ENCODE results near the gene GULP1. TPM values are rescaled to one million over a fixed set of nuclear protein-coding genes. Genes with fewer than 3 reads are reported as not detected.

The GULP1 gene
- total RNA-seq, 4 donors from 2014 or later, result 14.3 to 128 (median 95.7) TPM

DNA sequence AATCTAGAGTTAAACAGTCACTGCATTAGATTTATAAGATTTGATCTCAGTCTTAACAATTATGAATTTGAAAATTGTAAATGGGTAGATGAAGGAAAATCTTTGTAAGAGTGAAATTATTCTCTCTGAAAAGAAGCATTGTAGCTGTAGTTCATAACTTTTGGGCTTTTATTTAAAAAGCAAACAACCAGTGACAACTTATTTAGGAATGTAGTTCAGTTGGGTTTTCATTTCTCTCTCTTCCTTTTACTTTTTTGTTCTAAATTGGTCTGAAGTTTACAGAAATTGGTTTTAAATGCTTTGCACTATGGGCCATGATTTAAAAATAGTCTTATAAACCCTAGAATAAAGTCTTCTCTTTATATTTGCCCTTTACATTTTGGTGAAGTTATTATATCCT, 296.6 kb downstream of the GULP1 start:
- Histone ChIP-seq H3K4me3 (no peak overlapping the region), H3K9me3 (no peaks in the 10 kb centered on the region), H3K27ac (no peak overlapping the region), H3K4me1 (no peaks in the 10 kb centered on the region), H3K27me3 (no peaks in the 10 kb centered on the region), H3K36me3 (no peaks in the 10 kb centered on the region)
- no peak for TF ChIP-seq POLR2A (IDR thresholded peaks at IDR 0.05)
- TF ChIP-seq, protein P1, sequence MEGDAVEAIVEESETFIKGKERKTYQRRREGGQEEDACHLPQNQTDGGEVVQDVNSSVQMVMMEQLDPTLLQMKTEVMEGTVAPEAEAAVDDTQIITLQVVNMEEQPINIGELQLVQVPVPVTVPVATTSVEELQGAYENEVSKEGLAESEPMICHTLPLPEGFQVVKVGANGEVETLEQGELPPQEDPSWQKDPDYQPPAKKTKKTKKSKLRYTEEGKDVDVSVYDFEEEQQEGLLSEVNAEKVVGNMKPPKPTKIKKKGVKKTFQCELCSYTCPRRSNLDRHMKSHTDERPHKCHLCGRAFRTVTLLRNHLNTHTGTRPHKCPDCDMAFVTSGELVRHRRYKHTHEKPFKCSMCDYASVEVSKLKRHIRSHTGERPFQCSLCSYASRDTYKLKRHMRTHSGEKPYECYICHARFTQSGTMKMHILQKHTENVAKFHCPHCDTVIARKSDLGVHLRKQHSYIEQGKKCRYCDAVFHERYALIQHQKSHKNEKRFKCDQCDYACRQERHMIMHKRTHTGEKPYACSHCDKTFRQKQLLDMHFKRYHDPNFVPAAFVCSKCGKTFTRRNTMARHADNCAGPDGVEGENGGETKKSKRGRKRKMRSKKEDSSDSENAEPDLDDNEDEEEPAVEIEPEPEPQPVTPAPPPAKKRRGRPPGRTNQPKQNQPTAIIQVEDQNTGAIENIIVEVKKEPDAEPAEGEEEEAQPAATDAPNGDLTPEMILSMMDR (IDR thresholded peaks at IDR 0.05), result no peak
- intact Hi-C loops (cut with DNase I; ENCODE audit: low total_unique reads), result no loop called here
- no peak for DNase-seq

DNA sequence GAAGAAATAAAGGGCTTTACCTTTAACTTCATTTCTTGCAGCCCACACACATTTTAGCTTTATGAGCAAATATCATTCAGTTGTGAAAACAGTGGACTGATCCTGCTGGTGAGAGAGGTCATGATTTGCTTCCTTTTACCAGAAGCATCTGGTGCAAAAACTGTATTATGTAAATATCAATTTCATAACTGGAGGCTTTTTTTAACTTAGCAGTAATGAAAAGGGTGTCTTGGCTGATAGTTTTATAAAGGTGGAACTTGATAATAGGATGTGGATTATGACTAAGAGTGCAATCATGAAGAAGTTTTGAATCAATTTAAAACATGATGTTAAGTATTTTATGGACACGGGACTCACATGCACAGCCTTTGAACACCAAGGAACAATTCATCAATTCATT, 304.4 kb downstream of the GULP1 start:
- Histone ChIP-seq H3K9me3 (no peaks in the 10 kb centered on the region), H3K36me3 (no peaks in the 10 kb centered on the region), H3K4me3 (no peak overlapping the region), H3K27me3 (no peaks in the 10 kb centered on the region), H3K4me1 (peaks cover 3 to 6% of the 10 kb centered on the region in 2 donors), H3K27ac (no peak overlapping the region)
- TF ChIP-seq, protein P1 (IDR thresholded peaks at IDR 0.05), result no peak
- TF ChIP-seq POLR2A (IDR thresholded peaks at IDR 0.05), result no peak
- no peak for DNase-seq
- intact Hi-C loops (cut with DNase I; ENCODE audit: low total_unique reads), result no loop called here

DNA sequence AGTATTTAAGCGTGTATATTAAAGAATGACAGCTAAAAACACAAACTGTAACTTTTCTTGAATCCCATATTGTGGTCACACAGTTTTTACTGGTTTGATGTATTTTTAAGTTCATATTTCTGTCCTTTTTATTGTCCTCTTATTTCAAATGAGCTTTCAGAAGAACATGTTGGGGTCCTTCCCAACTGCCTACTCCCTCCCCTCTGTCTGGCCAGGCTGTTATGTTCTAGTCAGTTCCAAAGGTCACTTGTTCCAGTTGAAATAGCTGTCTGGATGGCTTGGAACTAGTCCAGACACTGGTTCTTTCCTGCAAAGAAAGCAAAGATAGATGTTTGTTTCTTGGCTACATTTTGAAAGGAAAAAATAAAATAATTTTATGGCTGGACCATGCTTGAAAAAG, 306.9 kb downstream of the GULP1 start:
- intact Hi-C loops (cut with DNase I; ENCODE audit: low total_unique reads), result no loop called here
- H3K27ac ChIP-seq, result peak overlapping the region; percentile 69 to 73
- no peaks in the 10 kb centered on the region for H3K36me3 ChIP-seq
- DNase-seq, result peak; percentile 31 to 51
- H3K4me1 ChIP-seq, result peaks cover 3 to 6% of the 10 kb centered on the region in 2 donors
- H3K4me3 ChIP-seq, result no peak overlapping the region
- no peaks in the 10 kb centered on the region for H3K9me3 ChIP-seq
- H3K27me3 ChIP-seq, result no peaks in the 10 kb centered on the region
- TF ChIP-seq, protein P1 (IDR thresholded peaks at IDR 0.05), result no peak
- TF ChIP-seq POLR2A (IDR thresholded peaks at IDR 0.05), result no peak

DNA sequence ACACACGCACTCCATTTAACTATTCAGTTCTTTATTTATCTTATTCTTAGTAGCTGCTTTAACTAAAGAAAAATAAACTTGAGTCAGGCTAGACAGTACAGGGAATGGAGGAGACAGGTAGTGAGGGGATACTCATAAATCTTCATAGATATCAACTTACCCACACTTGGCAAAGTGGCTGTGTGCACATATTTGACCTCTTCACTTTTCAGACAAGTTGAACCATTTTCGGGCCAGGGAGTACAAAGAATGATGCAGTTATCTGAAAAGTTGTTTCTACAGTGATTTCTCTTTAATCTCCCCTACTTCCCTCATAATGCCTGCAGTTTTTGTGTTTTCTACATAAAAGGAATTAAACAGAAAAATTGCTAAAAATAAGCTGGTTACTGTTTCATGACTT, 307.5 kb downstream of the GULP1 start:
- Histone ChIP-seq H3K27me3 (no peaks in the 10 kb centered on the region), H3K9me3 (no peaks in the 10 kb centered on the region), H3K4me1 (peaks cover 3 to 6% of the 10 kb centered on the region in 2 donors), H3K27ac (peak overlapping the region; percentile 69 to 73), H3K4me3 (no peak overlapping the region), H3K36me3 (no peaks in the 10 kb centered on the region)
- TF ChIP-seq POLR2A (IDR thresholded peaks at IDR 0.05), result no peak
- TF ChIP-seq, protein P1 (IDR thresholded peaks at IDR 0.05), result no peak
- no peak for DNase-seq
- intact Hi-C loops (cut with DNase I; ENCODE audit: low total_unique reads), result no loop called here

DNA sequence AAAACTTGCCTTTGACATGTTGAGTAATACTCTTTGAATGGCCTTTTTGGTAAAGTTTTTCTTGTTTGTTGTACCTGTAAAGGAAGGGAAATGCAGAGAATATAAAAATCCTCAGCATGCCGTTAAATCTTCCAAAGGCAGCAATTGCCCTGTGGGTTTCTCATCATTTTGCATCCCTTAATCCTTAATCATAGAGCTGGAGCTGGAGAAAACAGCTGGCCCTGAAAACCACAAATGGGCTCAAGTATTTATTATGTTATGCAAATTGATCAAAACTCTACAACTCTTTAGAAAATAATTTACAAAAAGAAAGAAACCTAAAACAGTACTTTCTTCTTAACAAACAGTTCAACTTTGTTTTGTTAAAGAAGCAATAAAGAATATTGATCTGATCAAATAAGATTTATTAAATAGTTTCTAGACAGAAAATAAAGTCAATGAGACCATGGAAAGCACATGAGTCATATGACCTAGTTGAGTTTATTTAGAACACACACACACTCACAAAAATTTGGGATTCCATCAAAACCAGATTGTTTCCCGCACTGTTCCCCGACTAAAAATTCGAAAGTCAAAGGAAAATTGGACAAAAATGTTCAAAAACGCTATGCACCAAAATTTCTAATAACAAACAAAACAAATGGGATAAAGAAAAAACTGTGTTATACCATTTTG, 309.0 kb downstream of the GULP1 start:
- intact Hi-C loops (cut with DNase I; ENCODE audit: low total_unique reads), result no loop called here
- H3K36me3 ChIP-seq, result no peaks in the 10 kb centered on the region
- peaks cover 3 to 6% of the 10 kb centered on the region in 2 donors for H3K4me1 ChIP-seq
- H3K27ac ChIP-seq, result peak overlapping the region in 1 of 2 donors; percentile 69
- DNase-seq, result no peak
- TF ChIP-seq POLR2A (IDR thresholded peaks at IDR 0.05), result no peak
- TF ChIP-seq, protein P1 (IDR thresholded peaks at IDR 0.05), result no peak
- H3K9me3 ChIP-seq, result no peaks in the 10 kb centered on the region
- no peak overlapping the region for H3K4me3 ChIP-seq
- no peaks in the 10 kb centered on the region for H3K27me3 ChIP-seq

All from uterus (tissue), 4 donors.